ENCODE results near the gene RASSF4.

- TF ChIP-seq EGR1 (IDR thresholded peaks at IDR 0.05; ENCODE audit: low read depth in 2 of 2) (no peak), MAX (IDR thresholded peaks at IDR 0.05) (no peak), CTCF (IDR thresholded peaks at IDR 0.05; ENCODE audit: low read depth, low read length, missing input control) (no peak), ZBTB33 (IDR thresholded peaks at IDR 0.05) (no peak)
These were observed 13.4 kb upstream of the RASSF4 start for GRCh38 chr10:44946205-44946604.
